GM18517 (cell line): ENCODE measurements around the gene CAVIN4.

Experiments
- ATAC-seq: cut with Tn5 transposase; IDR thresholded peaks from one replicate; pipeline ENCODE4 v1.9.1; 2021; ENCODE audit warnings: mild to moderate bottlenecking, moderate library complexity; ENCODE audit not compliant: unreplicated experiment

The CAVIN4 gene, protein sequence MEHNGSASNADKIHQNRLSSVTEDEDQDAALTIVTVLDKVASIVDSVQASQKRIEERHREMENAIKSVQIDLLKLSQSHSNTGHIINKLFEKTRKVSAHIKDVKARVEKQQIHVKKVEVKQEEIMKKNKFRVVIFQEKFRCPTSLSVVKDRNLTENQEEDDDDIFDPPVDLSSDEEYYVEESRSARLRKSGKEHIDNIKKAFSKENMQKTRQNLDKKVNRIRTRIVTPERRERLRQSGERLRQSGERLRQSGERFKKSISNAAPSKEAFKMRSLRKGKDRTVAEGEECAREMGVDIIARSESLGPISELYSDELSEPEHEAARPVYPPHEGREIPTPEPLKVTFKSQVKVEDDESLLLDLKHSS

DNA sequence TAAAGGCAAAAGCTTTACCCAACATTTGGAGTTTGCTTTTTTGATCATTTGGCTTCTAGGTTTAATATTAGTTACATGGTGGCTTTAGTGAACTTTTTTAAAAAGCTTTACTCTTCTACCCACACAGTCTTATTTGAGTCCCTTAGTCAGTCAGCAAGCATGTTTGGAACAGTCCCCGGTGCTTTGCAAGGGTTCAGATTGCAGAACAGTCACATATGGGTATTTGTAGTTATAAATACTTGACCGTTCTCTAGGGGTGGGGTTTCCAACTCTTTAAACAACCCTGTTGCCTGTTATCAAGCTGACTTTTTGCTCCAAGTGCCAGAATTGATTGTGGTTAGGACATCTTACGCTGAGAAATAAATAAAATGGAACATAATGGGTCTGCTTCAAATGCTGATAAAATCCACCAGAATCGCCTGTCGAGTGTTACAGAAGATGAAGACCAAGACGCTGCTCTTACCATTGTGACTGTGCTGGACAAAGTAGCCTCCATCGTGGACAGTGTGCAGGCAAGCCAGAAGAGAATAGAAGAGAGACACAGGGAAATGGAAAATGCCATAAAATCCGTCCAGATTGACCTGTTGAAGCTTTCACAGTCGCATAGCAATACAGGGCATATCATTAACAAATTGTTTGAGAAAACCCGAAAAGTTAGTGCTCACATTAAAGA is at the start of gene CAVIN4:
Gene CAVIN4 (plus strand): TSS at position 304 of the 673 bp plus-strand sequence. CDS start 65 bp downstream, at position 369.
- no peak for ATAC-seq

DNA sequence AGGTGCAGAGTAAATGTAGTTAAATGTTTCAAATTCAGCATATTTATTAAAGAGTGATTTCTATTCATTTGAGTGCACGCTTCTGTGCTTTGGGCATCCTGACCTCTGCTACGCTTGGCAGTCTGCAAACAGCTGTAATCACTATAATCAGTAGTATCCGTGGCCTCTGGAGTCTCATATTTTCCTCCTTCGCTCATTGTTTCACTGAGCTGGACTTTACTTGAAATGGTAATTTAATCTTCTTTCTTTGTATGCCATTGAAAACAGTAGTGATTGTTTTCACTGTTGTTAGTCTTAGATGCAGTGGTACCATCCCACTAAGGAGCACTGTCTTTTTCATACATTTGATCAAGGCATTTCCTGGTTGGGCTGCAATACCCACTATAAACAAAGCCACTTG is 43.5 kb upstream of the CAVIN4 start:
- no peak for ATAC-seq

DNA sequence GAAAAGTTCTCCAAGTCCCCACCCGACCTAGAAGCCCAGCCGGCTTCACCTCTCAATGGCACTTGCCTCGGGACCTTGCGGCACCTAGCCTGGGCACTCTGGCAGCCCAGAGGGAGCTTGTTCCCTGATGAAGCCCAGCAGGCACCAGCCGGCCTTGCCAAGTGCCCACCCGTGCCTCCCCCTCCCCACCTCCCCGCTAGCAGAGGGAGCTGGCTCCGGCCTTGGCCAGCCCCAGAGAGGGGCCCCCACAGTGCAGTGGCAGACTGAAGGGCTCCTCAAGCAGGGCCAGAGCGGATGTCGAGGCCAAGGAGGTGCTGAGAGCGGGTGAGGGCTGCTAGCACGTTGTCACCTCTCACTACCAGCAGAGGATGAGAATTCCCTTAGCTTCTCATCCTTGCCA is 37.6 kb upstream of the CAVIN4 start:
- no peak for ATAC-seq

DNA sequence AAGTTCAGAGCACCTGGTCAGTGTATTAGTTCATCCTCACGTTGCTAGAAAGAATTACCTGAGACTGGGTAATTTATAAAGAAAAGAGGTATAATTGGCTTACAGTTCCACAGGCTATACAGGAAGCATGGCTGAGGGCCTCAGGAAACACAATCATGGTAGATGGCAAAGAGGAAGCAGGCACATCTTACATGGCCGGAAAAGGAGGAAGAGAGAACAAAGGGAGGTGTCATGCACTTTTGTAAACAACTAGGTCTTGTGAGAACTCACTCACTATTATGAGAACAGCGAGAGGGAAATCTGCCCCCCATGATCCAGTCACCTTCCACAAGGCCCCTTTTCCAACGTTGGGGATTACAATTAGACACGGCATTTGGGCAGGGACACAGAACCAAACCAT is 28.8 kb upstream of the CAVIN4 start:
- ATAC-seq: no peak

DNA sequence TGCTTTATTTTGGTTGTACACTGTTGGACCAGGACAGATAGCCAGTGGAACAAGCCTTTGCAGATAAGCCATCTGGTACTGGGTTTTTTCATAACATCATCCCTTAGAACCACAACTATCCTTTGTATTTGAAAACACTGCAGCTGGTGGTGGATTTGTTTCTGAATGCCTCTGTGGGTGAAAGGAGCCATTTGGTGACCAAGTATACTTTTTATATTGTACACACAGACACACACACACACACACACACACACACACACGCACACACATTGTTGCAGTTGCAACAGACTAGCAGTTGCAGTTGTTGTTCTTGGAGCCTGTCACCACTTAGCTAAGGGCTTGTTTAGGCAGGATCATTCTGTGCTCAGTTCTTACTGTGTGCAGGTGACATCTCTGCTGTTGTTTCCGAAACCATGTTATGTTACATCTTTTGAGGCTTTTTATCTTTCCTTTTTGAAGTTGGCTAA is 22.9 kb upstream of the CAVIN4 start:
- peak; percentile 36 for ATAC-seq

DNA sequence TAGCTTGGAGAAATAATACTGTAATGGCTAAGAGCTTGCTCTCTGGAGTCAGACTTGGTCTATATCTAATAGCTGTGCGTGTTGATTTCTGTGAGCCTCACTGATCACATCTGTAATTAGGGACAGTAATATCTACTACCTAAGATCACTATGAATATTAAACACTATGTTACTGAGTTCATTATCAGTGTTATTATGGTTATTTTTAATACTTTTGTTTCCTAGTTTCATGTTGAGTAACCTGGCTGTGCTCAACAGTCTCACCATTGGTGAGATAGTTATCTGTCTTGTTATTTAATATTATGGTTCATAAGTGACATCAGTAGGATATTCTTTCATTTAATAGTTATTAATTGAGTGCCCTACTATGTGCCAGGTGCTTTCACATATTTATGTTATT is 22.4 kb upstream of the CAVIN4 start:
- ATAC-seq: peak; percentile 79

DNA sequence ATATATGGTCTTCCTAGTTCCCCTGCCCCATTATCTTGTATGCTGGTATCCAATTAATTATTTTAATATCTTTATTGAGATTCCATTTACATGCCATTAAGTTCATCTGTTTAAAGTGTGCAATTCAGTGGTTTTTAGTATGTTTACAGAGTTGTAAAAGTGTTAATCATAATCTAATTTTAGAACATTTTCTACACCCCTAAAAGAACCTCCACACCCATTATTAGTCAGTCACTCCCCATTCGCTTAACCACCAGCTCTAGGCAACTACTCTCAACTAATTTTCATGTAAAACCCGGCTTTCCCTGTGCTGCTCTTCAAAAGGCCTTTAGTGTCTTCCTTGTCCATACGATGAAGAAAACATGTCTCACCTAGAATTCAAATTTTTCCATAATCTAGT is 20.8 kb upstream of the CAVIN4 start:
- no peak for ATAC-seq

DNA sequence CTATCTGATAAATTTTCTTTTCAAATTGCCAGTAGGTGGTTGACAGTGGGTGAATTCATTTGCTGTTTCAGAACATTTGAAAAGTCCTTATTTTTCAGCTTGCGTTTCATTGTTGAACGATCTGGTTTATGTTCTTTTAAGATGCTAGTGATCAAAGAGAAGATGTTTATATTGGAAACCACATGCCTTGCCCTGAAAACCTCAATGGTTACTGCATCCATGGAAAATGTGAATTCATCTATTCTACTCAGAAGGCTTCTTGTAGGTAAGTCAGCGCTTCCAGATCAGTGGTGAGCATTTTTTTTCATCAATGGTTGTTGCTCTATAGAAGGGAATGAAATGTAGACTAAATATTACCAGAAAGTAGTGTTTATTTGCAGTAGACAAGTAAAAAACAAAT is 16.6 kb upstream of the CAVIN4 start:
- no peak for ATAC-seq

DNA sequence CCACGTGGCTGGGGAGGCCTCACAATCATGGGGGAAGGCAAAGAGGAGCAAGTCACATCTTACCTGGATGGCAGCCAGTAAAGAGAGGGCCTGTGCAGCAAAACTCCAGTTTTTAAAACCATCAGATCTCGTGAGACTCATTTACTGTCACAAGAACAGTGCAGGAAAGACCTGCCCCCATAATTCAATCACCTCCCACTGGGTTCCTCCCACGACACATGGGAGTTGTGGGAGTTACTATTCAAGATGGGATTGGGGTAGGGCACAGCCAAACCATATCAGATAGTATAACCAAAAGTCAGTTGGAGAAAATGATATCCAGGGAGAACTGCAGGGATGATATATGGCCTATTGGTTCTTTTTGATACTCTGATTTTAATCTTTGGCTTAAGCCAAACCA is 10.0 kb upstream of the CAVIN4 start:
- no peak for ATAC-seq

DNA sequence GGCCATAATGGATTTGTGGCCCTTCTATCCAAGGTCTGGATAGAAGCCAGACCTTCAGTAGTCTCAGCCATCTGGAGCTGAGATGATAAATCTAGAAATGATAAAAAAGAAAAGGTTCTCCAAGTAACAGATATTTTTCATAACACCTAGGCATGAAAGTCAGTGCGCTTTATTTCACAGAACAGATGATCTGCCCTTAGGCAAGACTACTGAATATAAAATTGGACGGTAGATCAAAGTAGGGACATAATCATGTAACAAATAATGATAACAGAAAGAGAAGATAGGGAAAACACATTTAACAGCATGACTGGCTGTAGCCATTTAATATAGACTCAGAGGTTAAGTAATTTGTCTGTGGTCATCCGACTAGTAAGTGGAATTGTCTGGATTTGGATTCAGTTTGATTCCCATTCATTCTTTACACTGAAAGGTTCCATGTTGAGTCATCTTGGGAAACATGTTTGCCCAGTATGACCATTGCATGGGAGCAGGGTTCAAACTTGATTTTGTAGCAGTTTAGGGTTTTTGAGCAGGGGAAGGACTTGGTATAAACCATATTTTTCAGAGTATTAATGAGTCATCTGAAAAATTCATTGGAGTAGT is 4.1 kb upstream of the CAVIN4 start:
- no peak for ATAC-seq

DNA sequence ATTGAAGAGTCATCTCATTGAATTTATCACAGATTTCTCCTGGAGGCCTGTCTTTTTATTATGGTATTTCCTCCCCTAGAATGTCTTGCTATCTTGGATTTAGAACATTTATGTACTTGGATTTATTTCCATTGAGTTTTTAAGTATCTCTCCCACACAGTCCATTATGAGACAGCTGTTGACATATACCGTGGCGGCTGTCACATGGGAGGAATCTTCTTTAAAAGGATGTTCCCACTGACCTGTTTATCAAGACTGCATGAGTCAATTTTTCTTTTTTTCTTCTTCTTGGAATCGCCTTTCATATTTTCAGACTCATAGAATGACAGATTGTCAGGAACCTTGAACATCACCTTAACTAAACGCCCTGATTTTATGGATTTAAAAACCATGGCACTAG is 2.9 kb upstream of the CAVIN4 start:
- ATAC-seq: no peak

DNA sequence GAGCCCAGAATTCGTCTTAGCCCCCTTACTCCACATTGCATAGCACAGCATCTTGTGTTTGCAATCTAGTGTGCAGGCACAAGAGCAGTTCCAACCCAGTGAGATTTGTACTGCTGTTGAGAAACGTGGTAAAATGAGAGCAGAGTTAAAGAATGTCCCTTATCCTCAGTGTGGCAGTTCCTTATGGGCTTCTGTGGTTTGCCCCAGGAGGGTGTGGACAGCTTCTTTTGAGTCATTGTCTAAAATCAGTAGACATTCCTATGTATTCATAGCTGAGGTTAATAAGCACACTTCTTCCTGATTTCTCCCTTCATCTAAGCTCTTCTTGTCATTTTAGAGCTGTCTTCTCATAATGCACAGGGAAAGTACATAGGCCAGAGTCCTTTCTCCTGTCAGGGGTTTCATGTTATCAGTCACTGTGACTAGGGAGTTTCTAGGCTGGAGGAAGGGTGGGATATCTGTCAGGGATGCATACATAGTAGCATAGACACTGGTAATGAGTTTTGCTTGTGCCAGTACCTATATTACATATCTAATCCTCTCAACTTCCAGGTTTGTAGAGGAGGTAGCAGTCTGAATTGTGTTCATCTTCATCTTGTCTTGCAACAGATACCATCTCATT is 2.0 kb upstream of the CAVIN4 start:
- ATAC-seq: no peak

DNA sequence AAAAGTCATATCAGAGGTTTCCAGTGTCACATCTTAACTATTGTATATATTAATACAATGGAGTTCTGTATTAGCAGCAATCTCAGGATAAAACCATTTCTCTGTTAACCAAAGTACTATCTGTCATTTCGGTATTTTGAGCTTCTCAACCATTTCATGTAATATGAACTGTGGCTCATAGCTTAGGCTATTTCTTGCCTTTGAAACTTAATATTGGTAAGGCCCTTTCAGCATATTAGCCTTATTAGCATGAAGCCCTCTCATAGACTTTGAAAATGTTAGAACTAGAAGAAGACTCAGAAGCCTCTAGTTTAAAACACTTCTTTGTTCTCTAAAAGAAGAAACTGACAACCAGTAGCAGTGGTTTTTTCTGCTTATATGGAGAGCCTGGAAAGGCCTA is 731 bp downstream of the CAVIN4 start:
- no peak for ATAC-seq

DNA sequence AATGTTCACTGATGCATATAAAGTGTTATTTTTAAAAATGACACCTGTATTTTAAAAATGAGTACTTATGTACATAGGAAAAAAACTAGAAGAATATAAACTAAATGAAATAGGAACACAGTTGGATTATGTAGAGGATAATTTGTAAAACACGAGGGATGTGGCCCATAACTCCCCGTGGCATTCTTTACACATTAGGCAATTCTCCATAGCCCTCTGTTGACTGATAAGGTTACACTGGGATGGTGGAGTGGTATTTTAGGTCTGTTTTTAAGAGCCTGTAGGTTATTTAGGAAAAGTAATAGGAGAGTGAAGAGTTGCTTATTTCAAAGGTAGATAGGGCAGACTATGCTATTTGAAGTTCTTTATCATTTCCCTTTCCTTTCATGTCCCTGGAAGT is 1.8 kb downstream of the CAVIN4 start:
- no peak for ATAC-seq

DNA sequence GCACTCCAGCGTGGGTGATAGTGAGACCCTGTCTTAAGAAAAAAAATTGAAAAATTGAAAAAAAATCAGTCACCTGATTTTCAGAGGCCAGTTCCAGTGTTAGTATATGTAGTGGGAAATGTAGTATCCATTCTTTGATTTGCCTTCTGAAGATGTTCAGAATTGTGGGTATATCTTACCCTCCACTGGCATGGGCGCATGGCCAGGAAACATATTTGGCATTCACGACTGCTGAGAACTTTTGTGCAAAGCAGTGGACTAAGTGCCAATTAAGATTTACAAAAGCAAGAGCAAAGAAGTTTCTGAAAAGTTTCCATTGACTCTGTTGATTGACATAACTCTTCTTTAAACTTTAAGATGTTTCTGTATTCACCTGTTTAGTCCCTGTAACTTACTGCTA is 2.4 kb downstream of the CAVIN4 start:
- no peak for ATAC-seq

DNA sequence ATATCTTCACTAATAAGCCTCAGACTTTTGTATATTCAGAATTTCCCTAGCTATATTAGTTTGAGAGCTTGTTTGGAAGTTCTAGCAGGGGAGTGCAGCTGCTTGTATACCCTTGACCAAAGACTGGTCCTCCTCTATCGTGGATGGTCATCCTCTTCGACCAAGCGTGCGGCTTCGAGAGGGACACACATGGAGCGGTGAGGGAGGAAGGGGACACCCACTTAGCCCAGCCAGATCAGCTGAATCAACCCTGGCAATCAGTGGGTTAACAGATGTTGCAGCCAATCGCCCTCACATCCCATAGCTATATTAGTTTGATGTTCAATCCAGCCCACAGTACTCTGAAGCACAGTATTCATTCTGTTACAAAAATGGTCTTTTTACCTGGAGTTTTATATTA is 3.2 kb downstream of the CAVIN4 start:
- no peak for ATAC-seq

DNA sequence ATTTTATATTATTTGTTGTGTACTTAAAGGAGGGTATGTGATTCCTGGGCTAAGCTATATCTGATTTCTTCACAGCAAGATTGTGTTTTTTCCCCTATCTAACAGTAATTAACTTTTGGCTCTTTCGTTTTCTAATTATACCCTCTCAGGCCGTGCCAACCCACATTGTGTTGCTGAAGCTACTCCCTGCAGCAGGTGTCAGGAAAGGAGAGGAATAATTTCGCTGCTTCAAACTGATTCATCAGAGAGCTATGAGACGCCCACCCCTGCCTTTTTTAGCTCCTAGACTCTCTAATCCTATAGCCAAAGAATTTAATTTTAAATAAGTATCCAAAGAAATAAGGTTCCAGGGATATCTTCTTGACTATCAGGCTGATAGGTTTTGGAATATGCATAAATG is 3.8 kb downstream of the CAVIN4 start:
- ATAC-seq: no peak

DNA sequence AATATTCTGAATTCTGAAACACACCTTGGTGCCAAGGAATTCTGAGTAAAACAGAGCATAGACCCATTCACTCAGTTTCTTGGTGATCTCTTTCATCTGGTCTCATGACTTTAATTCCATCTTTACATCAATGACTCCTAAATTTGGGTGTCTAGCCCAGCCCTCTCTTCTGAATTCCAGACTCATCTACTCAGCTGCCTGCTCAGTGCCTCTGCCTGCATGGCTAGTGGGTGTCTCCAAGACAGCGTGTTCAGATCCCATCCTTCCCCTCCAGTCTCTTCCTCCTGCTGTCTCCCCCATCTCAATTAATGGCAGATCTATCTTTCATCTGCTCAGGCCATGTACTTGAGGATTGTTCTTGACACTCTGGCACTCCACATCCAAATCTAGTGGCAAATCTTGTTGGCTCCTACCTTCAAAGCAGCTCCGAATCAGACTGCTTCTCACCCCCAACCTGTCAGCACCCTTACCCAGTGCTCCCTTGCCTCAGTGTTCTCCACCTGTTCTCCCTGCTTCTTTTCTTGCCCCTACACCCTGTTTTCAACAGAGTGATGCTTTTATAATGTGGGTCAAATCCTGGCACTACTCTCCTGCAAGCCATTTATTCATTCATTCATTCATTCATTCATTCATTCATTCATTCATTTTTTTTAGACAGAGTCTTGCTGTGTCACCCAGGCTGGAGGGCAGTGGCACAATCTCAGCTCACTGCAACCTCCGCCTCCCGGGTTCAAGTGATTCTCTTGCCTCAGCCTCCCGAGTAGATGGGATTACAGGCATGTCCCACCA is 5.3 kb downstream of the CAVIN4 start:
- no peak for ATAC-seq

DNA sequence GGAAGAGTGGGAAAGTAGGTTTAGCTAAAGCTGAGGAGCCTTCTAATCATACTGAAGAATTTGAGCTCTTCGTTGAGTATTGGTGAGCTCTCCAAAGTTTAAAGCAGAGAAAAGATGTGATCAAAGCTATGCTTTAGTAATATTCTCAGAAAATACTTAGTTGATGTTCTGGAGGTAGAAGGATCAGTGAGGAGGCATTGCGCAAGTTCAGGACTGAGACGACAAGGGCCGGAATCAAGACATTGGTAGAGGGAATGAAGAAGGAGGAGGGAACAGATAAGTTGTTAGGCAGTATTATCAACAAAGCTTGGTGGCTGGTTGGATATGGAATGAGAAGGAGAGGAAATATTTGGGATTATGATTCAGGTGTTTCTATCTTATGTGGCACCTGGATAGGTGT is 7.1 kb downstream of the CAVIN4 start:
- ATAC-seq: no peak

DNA sequence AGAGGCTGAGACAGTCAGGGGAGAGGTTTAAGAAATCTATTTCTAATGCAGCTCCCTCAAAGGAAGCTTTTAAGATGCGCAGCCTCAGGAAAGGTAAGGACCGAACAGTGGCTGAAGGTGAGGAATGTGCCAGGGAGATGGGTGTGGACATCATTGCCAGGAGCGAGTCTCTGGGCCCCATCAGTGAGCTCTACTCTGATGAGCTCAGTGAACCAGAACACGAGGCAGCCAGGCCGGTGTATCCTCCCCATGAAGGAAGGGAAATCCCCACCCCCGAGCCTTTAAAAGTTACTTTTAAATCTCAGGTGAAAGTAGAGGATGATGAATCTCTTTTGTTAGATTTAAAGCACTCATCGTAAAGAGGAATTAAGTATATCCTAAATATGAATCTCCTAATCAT is 8.2 kb downstream of the CAVIN4 start:
- no peak for ATAC-seq

DNA sequence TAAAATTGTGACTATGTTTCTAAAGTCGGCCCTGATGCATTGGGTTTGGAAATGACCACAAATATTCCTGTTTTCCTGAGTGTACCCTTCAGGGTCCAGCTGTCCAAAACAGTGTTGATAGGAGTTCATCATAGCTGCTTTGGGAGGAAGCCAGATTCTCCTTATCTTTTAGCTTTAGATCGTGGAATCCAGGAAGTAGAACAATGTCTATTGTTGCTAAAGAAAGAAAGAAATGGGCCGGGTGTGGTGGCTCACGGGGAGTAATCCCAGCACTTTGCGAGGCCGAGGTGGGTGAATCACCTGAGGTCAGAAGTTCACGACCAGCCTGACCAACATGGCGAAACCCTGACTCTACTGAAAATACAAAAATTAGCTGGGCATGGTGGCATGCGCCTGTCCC is 9.5 kb downstream of the CAVIN4 start:
- ATAC-seq: no peak
